ENCODE data around the gene NSDHL.

Gene NSDHL

DNA sequence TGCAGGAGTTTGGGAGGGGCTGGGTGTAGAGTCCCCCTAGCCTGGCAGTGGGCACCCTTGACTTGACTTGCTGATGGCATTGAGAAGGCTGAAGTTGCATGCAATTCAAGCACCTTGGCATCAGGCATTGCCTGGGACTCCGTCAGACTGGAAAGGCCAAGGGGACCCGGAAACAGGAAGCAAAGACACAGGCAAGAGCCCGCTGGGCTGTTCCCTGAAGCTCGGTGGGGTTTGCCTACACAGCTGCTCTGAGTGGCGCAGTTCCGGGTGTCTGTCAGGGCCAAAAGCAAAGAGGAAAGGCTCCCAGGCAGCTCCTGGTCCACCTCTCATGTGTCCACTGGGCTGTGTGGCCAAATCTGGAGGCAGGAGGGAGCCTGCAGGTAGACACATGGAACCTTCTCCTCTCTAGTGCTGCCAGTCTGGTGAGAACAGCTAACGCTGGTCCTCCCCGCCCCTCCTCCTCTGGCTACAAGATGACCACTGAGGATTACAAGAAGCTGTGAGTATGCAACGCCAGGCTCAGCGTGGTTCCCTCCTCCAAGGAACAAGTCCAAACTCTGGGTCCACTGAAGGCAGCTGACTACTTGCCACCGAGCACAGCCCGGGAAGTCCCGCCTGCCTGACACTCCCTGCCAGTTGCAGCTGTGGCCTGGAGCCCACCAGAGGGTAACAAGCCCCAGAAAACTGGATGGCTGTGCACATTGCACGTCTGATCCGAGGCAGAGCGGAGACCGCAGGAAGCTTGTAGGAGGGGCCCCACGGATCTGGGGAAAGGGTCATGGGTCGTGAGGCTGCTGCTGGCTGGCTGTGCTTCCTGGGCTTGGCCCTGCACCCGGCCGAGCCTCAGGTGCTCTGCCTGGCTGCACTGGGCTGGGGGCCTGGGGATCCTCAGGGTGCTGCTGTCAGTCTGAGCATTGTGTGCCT, 87.1 kb downstream of the NSDHL start:
- no peak for DNase-seq

DNA sequence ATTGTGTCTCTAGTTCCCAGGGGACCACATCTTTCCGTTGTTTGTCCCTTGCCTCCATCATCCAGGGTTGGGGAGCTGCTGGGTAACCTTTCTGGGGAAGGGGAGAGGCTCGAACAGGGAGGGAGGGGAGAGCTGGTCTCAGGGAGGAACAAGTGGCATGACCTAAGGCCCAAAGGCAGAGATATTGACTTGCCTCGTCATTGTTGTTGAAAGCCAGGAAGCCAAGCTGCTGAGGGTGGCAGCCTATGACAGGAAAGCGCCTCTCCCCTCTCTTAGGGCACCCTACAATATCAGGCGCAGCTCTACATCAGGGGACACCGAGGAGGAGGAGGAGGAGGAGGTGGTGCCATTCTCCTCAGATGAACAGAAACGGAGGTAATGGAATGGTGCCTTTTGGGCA, 87.8 kb downstream of the NSDHL start:
- DNase-seq: no peak

Data from stimulated activated CD4-positive, alpha-beta T cell treated with anti-CD3 and anti-CD28 coated beads, Interleukin-1b, Interleukin-23, amount 100 ng/mL, for 48 hours (primary cell).